ENCODE data around the gene ELP4.

ELP4 gene

DNA sequence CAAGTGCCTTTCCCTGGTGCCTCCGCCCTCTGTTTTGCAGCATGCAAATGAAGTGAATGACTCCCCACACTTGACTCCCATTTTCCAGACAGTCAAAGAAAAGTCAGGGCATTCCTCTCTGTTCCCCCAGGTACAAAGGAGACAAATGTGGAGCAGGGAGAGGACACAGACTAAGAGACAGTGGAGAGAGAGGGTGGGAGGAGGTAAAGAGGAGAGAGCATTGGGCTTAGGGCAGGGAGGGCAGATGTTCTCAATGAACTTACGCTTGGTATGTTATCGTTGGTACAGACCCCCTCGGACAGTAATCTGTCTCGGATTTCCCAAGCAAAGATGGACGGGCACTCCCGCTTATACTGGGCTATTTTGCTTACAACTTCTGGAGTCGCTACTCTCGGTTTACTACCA, 291.7 kb downstream of the ELP4 start:
- no peak overlapping the region for H3K9ac ChIP-seq (ENCODE audit: low read depth, low read length, poor library complexity, severe bottlenecking)
- H3K9me2 ChIP-seq (replicated peaks; ENCODE audit: low read depth, low read length): no peaks in the 10 kb centered on the region
- H3K4me3 ChIP-seq (ENCODE audit: low read length, poor library complexity, severe bottlenecking): no peak overlapping the region
- TF ChIP-seq, protein P1, sequence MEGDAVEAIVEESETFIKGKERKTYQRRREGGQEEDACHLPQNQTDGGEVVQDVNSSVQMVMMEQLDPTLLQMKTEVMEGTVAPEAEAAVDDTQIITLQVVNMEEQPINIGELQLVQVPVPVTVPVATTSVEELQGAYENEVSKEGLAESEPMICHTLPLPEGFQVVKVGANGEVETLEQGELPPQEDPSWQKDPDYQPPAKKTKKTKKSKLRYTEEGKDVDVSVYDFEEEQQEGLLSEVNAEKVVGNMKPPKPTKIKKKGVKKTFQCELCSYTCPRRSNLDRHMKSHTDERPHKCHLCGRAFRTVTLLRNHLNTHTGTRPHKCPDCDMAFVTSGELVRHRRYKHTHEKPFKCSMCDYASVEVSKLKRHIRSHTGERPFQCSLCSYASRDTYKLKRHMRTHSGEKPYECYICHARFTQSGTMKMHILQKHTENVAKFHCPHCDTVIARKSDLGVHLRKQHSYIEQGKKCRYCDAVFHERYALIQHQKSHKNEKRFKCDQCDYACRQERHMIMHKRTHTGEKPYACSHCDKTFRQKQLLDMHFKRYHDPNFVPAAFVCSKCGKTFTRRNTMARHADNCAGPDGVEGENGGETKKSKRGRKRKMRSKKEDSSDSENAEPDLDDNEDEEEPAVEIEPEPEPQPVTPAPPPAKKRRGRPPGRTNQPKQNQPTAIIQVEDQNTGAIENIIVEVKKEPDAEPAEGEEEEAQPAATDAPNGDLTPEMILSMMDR (conservative IDR thresholded peaks at IDR 0.05; ENCODE audit: low read length): no peak
- no peak for TF ChIP-seq EZH2phosphoT487 (IDR thresholded peaks at IDR 0.05; ENCODE audit: borderline replicate concordance)
- no peak overlapping the region for H2AFZ ChIP-seq (ENCODE audit: low read length)
- no peak overlapping the region for H3K4me2 ChIP-seq (ENCODE audit: low read depth, low read length, poor library complexity, severe bottlenecking)
- H3K36me3 ChIP-seq (ENCODE audit: insufficient read depth, low read length): no peaks in the 10 kb centered on the region
- H3K79me2 ChIP-seq (ENCODE audit: insufficient read depth, low read length): no peaks in the 10 kb centered on the region
- H3K27me3 ChIP-seq (ENCODE audit: insufficient read depth, low read length, poor library complexity, severe bottlenecking): no peaks in the 10 kb centered on the region
- no peaks in the 10 kb centered on the region for H3K4me1 ChIP-seq (ENCODE audit: insufficient read depth, low read length, poor library complexity, severe bottlenecking)
- H3F3A ChIP-seq (ENCODE audit: low read depth): no peaks in the 10 kb centered on the region
- no peaks in the 10 kb centered on the region for H3K9me3 ChIP-seq (ENCODE audit: insufficient read depth, low read depth, low read length)
- H4K20me1 ChIP-seq (ENCODE audit: insufficient read depth, low read length, poor library complexity, severe bottlenecking): no peaks in the 10 kb centered on the region

DNA sequence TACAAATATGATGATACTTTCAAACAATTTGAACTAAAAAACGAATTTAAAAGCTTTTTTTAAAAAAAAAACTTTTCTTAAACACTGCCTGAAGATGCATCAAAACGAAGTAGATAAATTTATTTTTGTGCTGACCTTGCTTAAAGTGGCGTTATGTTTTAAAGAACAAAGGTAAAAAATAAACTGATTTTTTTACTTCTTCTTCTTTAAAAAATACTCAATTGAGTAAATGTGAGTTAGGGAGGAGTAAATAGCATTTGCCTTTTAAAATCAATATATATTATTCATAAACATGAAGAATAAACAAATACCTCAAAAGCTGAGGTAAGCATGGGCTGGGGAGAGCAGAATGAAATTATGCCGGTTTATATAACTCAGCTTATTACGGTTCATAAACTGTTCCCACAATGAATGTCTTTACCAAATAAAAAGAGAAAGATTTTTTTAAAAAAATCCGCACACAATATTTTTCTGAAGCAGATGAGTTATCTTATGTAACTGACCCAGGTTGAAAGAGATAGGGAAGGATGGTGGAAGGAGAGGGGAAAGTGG, 292.5 kb downstream of the ELP4 start:
- Histone ChIP-seq H3K4me2 (ENCODE audit: low read depth, low read length, poor library complexity, severe bottlenecking) (no peak overlapping the region), H3K79me2 (ENCODE audit: insufficient read depth, low read length) (no peaks in the 10 kb centered on the region), H3K4me1 (ENCODE audit: insufficient read depth, low read length, poor library complexity, severe bottlenecking) (no peaks in the 10 kb centered on the region), H3F3A (ENCODE audit: low read depth) (no peaks in the 10 kb centered on the region), H3K27me3 (ENCODE audit: insufficient read depth, low read length, poor library complexity, severe bottlenecking) (no peaks in the 10 kb centered on the region), H2AFZ (ENCODE audit: low read length) (no peak overlapping the region), H3K9ac (ENCODE audit: low read depth, low read length, poor library complexity, severe bottlenecking) (no peak overlapping the region), H3K9me2 (replicated peaks; ENCODE audit: low read depth, low read length) (no peaks in the 10 kb centered on the region), H3K36me3 (ENCODE audit: insufficient read depth, low read length) (no peaks in the 10 kb centered on the region), H3K4me3 (ENCODE audit: low read length, poor library complexity, severe bottlenecking) (no peak overlapping the region), H3K9me3 (ENCODE audit: insufficient read depth, low read depth, low read length) (no peaks in the 10 kb centered on the region), H4K20me1 (ENCODE audit: insufficient read depth, low read length, poor library complexity, severe bottlenecking) (no peaks in the 10 kb centered on the region)
- TF ChIP-seq, protein P1 (conservative IDR thresholded peaks at IDR 0.05; ENCODE audit: low read length): no peak
- no peak for TF ChIP-seq EZH2phosphoT487 (IDR thresholded peaks at IDR 0.05; ENCODE audit: borderline replicate concordance)

DNA sequence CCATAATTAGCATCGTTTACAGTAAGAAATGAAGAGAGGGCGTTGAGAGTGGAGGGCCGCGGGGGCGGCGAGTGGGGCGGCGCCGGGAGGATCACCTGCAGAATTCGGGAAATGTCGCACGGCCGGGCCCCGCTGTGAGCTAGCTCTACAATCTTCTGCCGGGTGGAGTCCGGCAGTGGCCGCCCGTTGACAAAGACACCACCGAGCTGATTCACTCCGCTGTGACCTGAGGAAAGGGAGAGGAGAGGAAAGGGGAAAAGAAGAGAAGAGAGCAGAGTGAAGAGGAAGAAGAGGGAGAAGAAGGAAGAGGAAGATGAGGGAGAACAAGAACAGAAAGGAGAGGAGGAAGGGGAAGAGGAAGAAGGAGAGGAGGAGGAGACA, 293.0 kb downstream of the ELP4 start:
- Histone ChIP-seq H3K36me3 (ENCODE audit: insufficient read depth, low read length) (no peaks in the 10 kb centered on the region), H2AFZ (ENCODE audit: low read length) (no peak overlapping the region), H3K27me3 (ENCODE audit: insufficient read depth, low read length, poor library complexity, severe bottlenecking) (no peaks in the 10 kb centered on the region), H3K9me3 (ENCODE audit: insufficient read depth, low read depth, low read length) (no peaks in the 10 kb centered on the region), H3K9ac (ENCODE audit: low read depth, low read length, poor library complexity, severe bottlenecking) (no peak overlapping the region), H3K4me1 (ENCODE audit: insufficient read depth, low read length, poor library complexity, severe bottlenecking) (no peaks in the 10 kb centered on the region), H3K4me2 (ENCODE audit: low read depth, low read length, poor library complexity, severe bottlenecking) (no peak overlapping the region), H3K79me2 (ENCODE audit: insufficient read depth, low read length) (no peaks in the 10 kb centered on the region), H3K4me3 (ENCODE audit: low read length, poor library complexity, severe bottlenecking) (no peak overlapping the region), H3F3A (ENCODE audit: low read depth) (no peaks in the 10 kb centered on the region), H4K20me1 (ENCODE audit: insufficient read depth, low read length, poor library complexity, severe bottlenecking) (no peaks in the 10 kb centered on the region), H3K9me2 (replicated peaks; ENCODE audit: low read depth, low read length) (no peaks in the 10 kb centered on the region)
- TF ChIP-seq EZH2phosphoT487 (IDR thresholded peaks at IDR 0.05; ENCODE audit: borderline replicate concordance): no peak
- TF ChIP-seq, protein P1 (conservative IDR thresholded peaks at IDR 0.05; ENCODE audit: low read length): no peak
